Astrocyte (in vitro differentiated cells and primary cell): Measurements from ENCODE around the gene EVC. TPM values are rescaled to one million over a fixed set of nuclear protein-coding genes. Genes with fewer than 3 reads are reported as not detected.

Experiments
- DNase-seq: peaks from one replicate; pipeline ENCODE4 v3.0.0-alpha.2; 2010; ENCODE audit warnings: low read depth
- FAIRE-seq: peaks from 2 replicates; lab custom pipeline; 2011; peaks lifted over from hg19 to GRCh38; lab: Jason Lieb, UNC
- H2AFZ ChIP-seq: 2 replicates; pipeline ENCODE4 v1.6.0; 2012; ENCODE audit warnings: low read depth, low read length, inconsistent platforms
- H3K27ac ChIP-seq: 2 replicates; pipeline ENCODE4 v1.5.1; 2011; ENCODE audit warnings: low read depth, low read length, inconsistent platforms
- H3K27me3 ChIP-seq: 2 replicates; pipeline ENCODE4 v1.6.0; 2011; ENCODE audit warnings: low read length, inconsistent platforms; ENCODE audit not compliant: insufficient read depth
- H3K36me3 ChIP-seq: 2 replicates; pipeline ENCODE4 v1.5.1; 2011; ENCODE audit warnings: low read length, inconsistent platforms; ENCODE audit not compliant: insufficient read depth
- H3K4me1 ChIP-seq: 2 replicates; pipeline ENCODE4 v1.5.1; 2011; ENCODE audit warnings: low read length, inconsistent platforms; ENCODE audit not compliant: insufficient read depth
- H3K4me2 ChIP-seq: 2 replicates; pipeline ENCODE4 v1.6.0; 2012; ENCODE audit warnings: low read length, inconsistent platforms
- H3K4me3 ChIP-seq: 2 replicates; pipeline ENCODE4 v1.5.1; 2011; ENCODE audit warnings: low read depth, mild to moderate bottlenecking, low read length, inconsistent platforms; ENCODE audit not compliant: insufficient read depth
- H3K79me2 ChIP-seq: 2 replicates; pipeline ENCODE4 v1.6.0; 2012; ENCODE audit warnings: mild to moderate bottlenecking, low read length, inconsistent platforms; ENCODE audit not compliant: insufficient read depth
- H3K9ac ChIP-seq: 2 replicates; pipeline ENCODE4 v1.6.0; 2012; ENCODE audit warnings: mild to moderate bottlenecking, low read length, inconsistent platforms
- H3K9me3 ChIP-seq: 2 replicates; pipeline ENCODE4 v1.5.1; 2012; ENCODE audit warnings: low read depth, mild to moderate bottlenecking, low read length, inconsistent platforms; ENCODE audit not compliant: insufficient read depth
- H4K20me1 ChIP-seq: 2 replicates; pipeline ENCODE4 v1.6.0; 2012; ENCODE audit warnings: low read length, inconsistent platforms; ENCODE audit not compliant: insufficient read depth
- H3K27ac Mint-ChIP-seq: one replicate; pipeline ENCODE4 v1.8.0; 2021; ENCODE audit warnings: mild to moderate bottlenecking, mixed read lengths; ENCODE audit not compliant: unreplicated experiment
- H3K27me3 Mint-ChIP-seq: one replicate; pipeline ENCODE4 v1.8.0; 2021; ENCODE audit warnings: low read depth, mixed read lengths; ENCODE audit not compliant: unreplicated experiment
- H3K36me3 Mint-ChIP-seq: one replicate; pipeline ENCODE4 v1.8.0; 2021; ENCODE audit warnings: low read depth, mixed read lengths; ENCODE audit not compliant: unreplicated experiment
- H3K4me1 Mint-ChIP-seq: one replicate; pipeline ENCODE4 v1.8.0; 2021; ENCODE audit warnings: low read depth, mixed read lengths; ENCODE audit not compliant: unreplicated experiment
- H3K4me3 Mint-ChIP-seq: one replicate; pipeline ENCODE4 v1.8.0; 2021; ENCODE audit warnings: mild to moderate bottlenecking, moderate library complexity, mixed read lengths; ENCODE audit not compliant: unreplicated experiment
- H3K9me3 Mint-ChIP-seq: one replicate; pipeline ENCODE4 v1.8.0; 2021; ENCODE audit warnings: mild to moderate bottlenecking, mixed read lengths; ENCODE audit not compliant: unreplicated experiment
- EZH2 ChIP-seq: IDR thresholded peaks from 2 replicates; pipeline ENCODE4 v1.6.1; 2012; ENCODE audit warnings: mild to moderate bottlenecking, low read length, inconsistent platforms; ENCODE audit not compliant: insufficient read depth
- total RNA-seq: library from RNA; stranded (reverse); gene quantifications from 2 replicates; pipeline ENCODE4 v1.2.1, GENCODE V29; 2021
- TF ChIP-seq, protein P1 (sequence below): IDR thresholded peaks from 2 replicates; pipeline ENCODE4 v1.5.1; 2011; ENCODE audit warnings: low read depth, mild to moderate bottlenecking, inconsistent platforms, low read length, moderate library complexity; ENCODE audit not compliant: insufficient read depth

EVC gene
- total RNA-seq, 1 donor from 2014 or later, result 23.9 TPM

DNA sequence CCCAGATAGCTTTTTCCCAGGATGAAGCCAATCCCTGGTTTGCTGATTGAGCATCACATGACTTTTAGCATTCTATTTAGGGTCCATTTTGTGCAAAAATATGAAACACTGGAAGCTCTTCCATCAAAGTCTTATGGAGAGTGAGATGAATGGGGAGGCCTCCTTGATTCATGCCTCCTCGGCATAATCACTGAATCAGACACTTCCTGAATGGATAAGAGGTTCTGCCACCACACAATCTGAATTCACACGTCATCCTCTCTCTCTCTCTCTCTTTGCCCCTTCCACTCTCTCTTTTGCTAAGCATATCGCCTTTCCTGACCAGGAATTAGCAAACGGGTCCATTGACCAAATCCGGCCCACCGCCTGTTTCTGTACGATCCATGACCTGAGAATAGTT lies 113.2 kb downstream of the EVC start:
- Histone ChIP-seq H2AFZ (no peak overlapping the region), H3K9ac (no peak overlapping the region), H3K4me2 (no peak overlapping the region), H3K27ac (no peak overlapping the region), H3K9me3 (no peaks in the 10 kb centered on the region), H4K20me1 (peaks cover 89% of the 10 kb centered on the region), H3K79me2 (no peaks in the 10 kb centered on the region), H3K4me3 (no peak overlapping the region), H3K36me3 (peaks cover 50% of the 10 kb centered on the region), H3K4me1 (no peaks in the 10 kb centered on the region), H3K27me3 (no peaks in the 10 kb centered on the region)
- DNase-seq (no peak), FAIRE-seq (peak; percentile 23)
- no peaks in the 10 kb centered on the region for H3K9me3 Mint-ChIP-seq
- peaks cover 4% of the 10 kb centered on the region for H3K4me1 Mint-ChIP-seq
- H3K4me3 Mint-ChIP-seq, result no peak overlapping the region
- peak overlapping the region; percentile 65 for H3K27ac Mint-ChIP-seq
- TF ChIP-seq, protein P1, sequence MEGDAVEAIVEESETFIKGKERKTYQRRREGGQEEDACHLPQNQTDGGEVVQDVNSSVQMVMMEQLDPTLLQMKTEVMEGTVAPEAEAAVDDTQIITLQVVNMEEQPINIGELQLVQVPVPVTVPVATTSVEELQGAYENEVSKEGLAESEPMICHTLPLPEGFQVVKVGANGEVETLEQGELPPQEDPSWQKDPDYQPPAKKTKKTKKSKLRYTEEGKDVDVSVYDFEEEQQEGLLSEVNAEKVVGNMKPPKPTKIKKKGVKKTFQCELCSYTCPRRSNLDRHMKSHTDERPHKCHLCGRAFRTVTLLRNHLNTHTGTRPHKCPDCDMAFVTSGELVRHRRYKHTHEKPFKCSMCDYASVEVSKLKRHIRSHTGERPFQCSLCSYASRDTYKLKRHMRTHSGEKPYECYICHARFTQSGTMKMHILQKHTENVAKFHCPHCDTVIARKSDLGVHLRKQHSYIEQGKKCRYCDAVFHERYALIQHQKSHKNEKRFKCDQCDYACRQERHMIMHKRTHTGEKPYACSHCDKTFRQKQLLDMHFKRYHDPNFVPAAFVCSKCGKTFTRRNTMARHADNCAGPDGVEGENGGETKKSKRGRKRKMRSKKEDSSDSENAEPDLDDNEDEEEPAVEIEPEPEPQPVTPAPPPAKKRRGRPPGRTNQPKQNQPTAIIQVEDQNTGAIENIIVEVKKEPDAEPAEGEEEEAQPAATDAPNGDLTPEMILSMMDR, result no peak
- no peak for TF ChIP-seq EZH2
- no peaks in the 10 kb centered on the region for H3K27me3 Mint-ChIP-seq
- H3K36me3 Mint-ChIP-seq, result peaks cover 35% of the 10 kb centered on the region

DNA sequence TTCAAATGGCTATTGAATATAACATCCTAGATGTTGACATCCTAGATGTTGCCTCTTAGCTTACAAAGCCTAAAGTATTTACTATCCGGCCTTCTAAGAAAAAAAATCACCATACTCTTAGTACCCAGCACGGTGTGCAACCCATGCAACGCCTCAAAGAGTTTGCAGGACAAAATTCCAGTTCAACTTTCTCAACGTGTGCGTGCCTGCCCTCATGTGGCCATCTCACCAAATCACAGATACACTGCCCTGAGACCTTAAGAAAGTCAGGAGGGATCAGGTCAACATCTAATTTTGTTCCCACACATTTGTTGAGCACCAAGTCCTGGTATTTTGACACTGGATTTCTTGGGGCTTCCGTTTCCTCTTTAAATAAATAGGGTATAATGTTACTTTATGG lies 113.6 kb downstream of the EVC start:
- TF ChIP-seq EZH2, result no peak
- TF ChIP-seq, protein P1, result peak; percentile 63
- H3K36me3 Mint-ChIP-seq, result peaks cover 34% of the 10 kb centered on the region
- no peak overlapping the region for H3K9ac ChIP-seq
- no peaks in the 10 kb centered on the region for H3K27me3 ChIP-seq
- H3K27ac Mint-ChIP-seq, result peak overlapping the region; percentile 65
- DNase-seq (no peak), FAIRE-seq (peak; percentile 91)
- H2AFZ ChIP-seq, result no peak overlapping the region
- H3K9me3 Mint-ChIP-seq, result no peaks in the 10 kb centered on the region
- no peaks in the 10 kb centered on the region for H3K4me1 ChIP-seq
- no peak overlapping the region for H3K4me3 ChIP-seq
- no peaks in the 10 kb centered on the region for H3K79me2 ChIP-seq
- no peaks in the 10 kb centered on the region for H3K9me3 ChIP-seq
- peaks cover 4% of the 10 kb centered on the region for H3K4me1 Mint-ChIP-seq
- no peak overlapping the region for H3K4me2 ChIP-seq
- peaks cover 85% of the 10 kb centered on the region for H4K20me1 ChIP-seq
- no peak overlapping the region for H3K27ac ChIP-seq
- H3K36me3 ChIP-seq, result peaks cover 50% of the 10 kb centered on the region
- H3K27me3 Mint-ChIP-seq, result no peaks in the 10 kb centered on the region
- H3K4me3 Mint-ChIP-seq, result no peak overlapping the region

DNA sequence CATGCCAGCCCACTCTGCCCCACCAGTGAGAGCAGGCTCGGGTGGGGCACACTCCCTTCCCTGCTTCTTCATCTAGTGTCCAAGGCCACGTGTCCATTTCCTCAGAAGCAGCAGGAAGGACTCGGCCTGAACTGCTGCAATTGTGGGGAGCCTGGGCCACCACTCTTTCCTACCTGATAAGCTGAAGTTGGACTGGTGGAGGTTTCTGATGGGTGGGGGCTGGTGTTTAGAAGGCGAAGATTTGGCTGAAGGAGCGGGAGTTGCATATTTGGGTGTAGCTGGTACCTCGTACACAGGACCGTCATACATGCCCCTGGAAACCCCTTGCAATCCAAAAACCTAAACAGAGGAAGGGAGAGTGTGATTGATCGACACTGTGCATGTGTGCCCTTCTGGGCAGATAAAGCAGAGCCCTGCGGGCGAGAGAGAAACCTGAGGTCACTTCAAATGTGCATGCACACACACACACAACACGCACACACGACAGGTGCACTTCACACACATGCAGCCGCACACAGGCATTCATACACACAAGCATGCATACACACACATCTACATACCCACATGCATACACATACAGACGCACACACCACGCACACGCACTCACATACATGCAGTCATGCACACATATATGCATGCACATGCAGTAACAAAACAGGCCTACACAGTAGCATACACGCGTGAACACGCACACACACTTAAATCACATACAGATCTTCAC lies 114.5 kb downstream of the EVC start:
- TF ChIP-seq EZH2, result no peak
- TF ChIP-seq, protein P1, result no peak
- H2AFZ ChIP-seq, result no peak overlapping the region
- H3K9ac ChIP-seq, result no peak overlapping the region
- peaks cover 42% of the 10 kb centered on the region for H3K36me3 ChIP-seq
- Mint-ChIP-seq H3K27ac (no peak overlapping the region), H3K27me3 (no peaks in the 10 kb centered on the region), H3K36me3 (peaks cover 28% of the 10 kb centered on the region), H3K4me1 (peaks cover 4% of the 10 kb centered on the region), H3K9me3 (no peaks in the 10 kb centered on the region), H3K4me3 (no peak overlapping the region)
- no peaks in the 10 kb centered on the region for H3K9me3 ChIP-seq
- peaks cover 77% of the 10 kb centered on the region for H4K20me1 ChIP-seq
- H3K4me1 ChIP-seq, result no peaks in the 10 kb centered on the region
- H3K4me3 ChIP-seq, result no peak overlapping the region
- DNase-seq (no peak), FAIRE-seq (no peak)
- H3K27me3 ChIP-seq, result no peaks in the 10 kb centered on the region
- H3K27ac ChIP-seq, result no peak overlapping the region
- H3K79me2 ChIP-seq, result no peaks in the 10 kb centered on the region
- H3K4me2 ChIP-seq, result no peak overlapping the region
